Heart right ventricle (tissue), 16 donors: Measurements from ENCODE around the gene CDC45. TPM values are rescaled to one million over a fixed set of nuclear protein-coding genes. Genes with fewer than 3 reads are reported as not detected.

ENCODE experiments used
- ATAC-seq, 8 donors: fragments of 200-7000 bp; cut with Tn5 transposase; one replicate each; pipeline ENCODE4 v1.9.1; 2020; ENCODE audit warnings: mild to moderate bottlenecking in 8 of 8, moderate library complexity in 8 of 8, moderate number of reproducible peaks in 1 of 8
- DNase-seq, 2 donors: peaks; one replicate each; pipeline ENCODE4 v3.0.0-alpha.2; 2020
- H3K27ac ChIP-seq, 10 donors: fragments of 200-600 bp; sonication (generic) in 2 of 10; one replicate each; pipeline versions ENCODE4 v1.5.0 to v1.8.0; 2020 to 2022; ENCODE audit warnings: mild to moderate bottlenecking in 3 of 10
- H3K27me3 ChIP-seq, 7 donors: fragments of 200-600 bp; one replicate each; pipeline ENCODE4 v1.8.0; 2021 to 2022; ENCODE audit warnings: mild to moderate bottlenecking in 2 of 7
- H3K36me3 ChIP-seq, 9 donors: fragments of 200-600 bp; sonication (generic) in 1 of 9; one replicate each; pipeline versions ENCODE4 v1.5.0 to v1.8.0; 2020 to 2022; ENCODE audit warnings: mild to moderate bottlenecking in 2 of 9
- H3K4me1 ChIP-seq, 9 donors: fragments of 200-600 bp; sonication (generic) in 1 of 9; one replicate each; pipeline versions ENCODE4 v1.5.0 to v1.8.0; 2020 to 2022; ENCODE audit warnings: mild to moderate bottlenecking in 4 of 9
- H3K4me3 ChIP-seq, 10 donors: fragments of 200-600 bp; sonication (generic) in 2 of 10; one replicate each; pipeline versions ENCODE4 v1.5.0 to v1.8.0; 2020 to 2022; ENCODE audit warnings: mild to moderate bottlenecking in 7 of 10, moderate library complexity in 2 of 10
- H3K9me3 ChIP-seq, 11 donors: fragments of 200-600 bp in 10 of 11; sonication (generic) in 2 of 11; one replicate each; pipeline versions ENCODE4 v1.5.0 to v1.8.0; 2013 to 2022; ENCODE audit warnings: mild to moderate bottlenecking in 2 of 11, control low read depth in 1 of 11, moderate library complexity in 1 of 11
- WGBS, 2 donors: extraction: QIAGEN DNeasy Blood & Tissue Kit; methylation state at CpG; one replicate each; pipeline ENCODE4 v1.1.7; 2013; ENCODE audit warnings: inconsistent platforms in 1 of 2; 5-methylcytosine and 5-hydroxymethylcytosine counted together
- intact Hi-C, 10 donors: fragments of 100-400 bp; cut with DNase I; formaldehyde crosslinking; loops; one replicate each; pipeline versions ENCODE4 v1.11.1 to v1.14.2; 2022
- polyA plus RNA-seq, 2 donors: library from polyadenylated mRNA; stranded (reverse); fragments of 200-250 nt; gene quantifications; one replicate each; pipeline ENCODE4 v1.2.3, GENCODE V29; 2013
- total RNA-seq, 10 donors: library from RNA; stranded (reverse); fragmentation: NEBNext Ultra II Directional in 3 of 10; extraction: Animal tissue kit (Norgen Biotek cat#: 25700) in 3 of 10; gene quantifications; one replicate each; pipeline versions ENCODE4 v1.2.1 to v1.2.4, GENCODE V29; 2021 to 2023
- TF ChIP-seq, protein P1 (sequence below), 9 donors: fragments of 200-600 bp; sonication (generic) in 2 of 9; IDR thresholded peaks; one replicate each; pipeline versions ENCODE4 v1.5.0 to v1.8.0; 2021 to 2022; ENCODE audit warnings: antibody characterized with exemption in 9 of 9, mild to moderate bottlenecking in 5 of 9, moderate library complexity in 1 of 9
- donor health status: Arrhythmogenic right ventricular cardiomyopathy.
- donor health status: ischemic (EF 13 %, LVEDD 7.1; RV severe dilation, severe dysfunction).
- donor health status: healthy with polysubstance abuse.
- donor health status: DM: no; HTN: yes; CAD: no.
- donor health status: DM: no; HTN: no; CAD: no.
- donor health status: ischemic (EF 25% LVEDD 6.9; RV normal size, moderate dysfunction).
- donor health status: ischemic (EF 25% LVEDD 5.7; RV mildly dilated, moderate dysfunction).
- donor health status: healthy.
- donor health status: DM: yes; HTN: yes; CAD: no.
- donor health status: Ischemic cardiomyopathy.
- donor health status: ischemic (EF 35%, LVEDD 5.7; RV mildly dilated, moderate dysfunction).
- donor health status: nonischemic (EF 11% LVEDD 7.7; RV severe dilation, severe dysfunction).
- donor health status: DM: yes; HTN: yes; CAD: no.
- donor health status: PGD.
- donor health status: ischemic (EF 29% LVEDD 5.4; RV normal size, mild dysfunction).
- donor health status: nonischemic (EF 23%, LVEDD 6.1; RV moderate dilation, normal function).

The CDC45 gene
- total and polyA plus RNA-seq, 12 donors: 0.15 to 3.4 (median 0.57) TPM; not detected in 4

DNA sequence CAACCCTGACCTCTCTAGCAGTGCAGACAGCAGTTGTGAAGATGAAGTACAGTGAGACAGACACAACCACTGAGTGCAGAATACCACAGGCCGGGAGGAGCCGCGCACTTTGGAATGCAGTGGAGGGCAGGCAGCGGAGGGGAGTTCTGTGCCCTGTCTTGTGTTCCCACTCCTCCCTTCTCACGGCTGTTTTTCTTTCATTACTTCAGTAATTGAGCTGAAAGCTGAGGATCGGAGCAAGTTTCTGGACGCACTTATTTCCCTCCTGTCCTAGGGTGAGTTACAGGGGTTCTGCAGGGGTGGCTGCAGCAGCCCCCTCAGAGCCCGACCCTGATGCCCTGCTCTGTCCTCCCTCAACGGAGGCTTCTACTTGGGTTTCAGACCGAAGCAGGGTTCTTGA is 38.9 kb downstream of the CDC45 start:
- 87 to 89% methylated on average over 10 of the region's 10 CpGs for WGBS, 2 donors
- no peak overlapping the region for H3K27ac ChIP-seq
- DNase-seq (no peak), ATAC-seq (peak in 1 of 8 donors; percentile 16)
- H3K4me1 ChIP-seq: peaks cover 0 to 35% (median 8%) of the 10 kb centered on the region in 9 donors
- intact Hi-C loops: no loop called here
- TF ChIP-seq, protein P1, sequence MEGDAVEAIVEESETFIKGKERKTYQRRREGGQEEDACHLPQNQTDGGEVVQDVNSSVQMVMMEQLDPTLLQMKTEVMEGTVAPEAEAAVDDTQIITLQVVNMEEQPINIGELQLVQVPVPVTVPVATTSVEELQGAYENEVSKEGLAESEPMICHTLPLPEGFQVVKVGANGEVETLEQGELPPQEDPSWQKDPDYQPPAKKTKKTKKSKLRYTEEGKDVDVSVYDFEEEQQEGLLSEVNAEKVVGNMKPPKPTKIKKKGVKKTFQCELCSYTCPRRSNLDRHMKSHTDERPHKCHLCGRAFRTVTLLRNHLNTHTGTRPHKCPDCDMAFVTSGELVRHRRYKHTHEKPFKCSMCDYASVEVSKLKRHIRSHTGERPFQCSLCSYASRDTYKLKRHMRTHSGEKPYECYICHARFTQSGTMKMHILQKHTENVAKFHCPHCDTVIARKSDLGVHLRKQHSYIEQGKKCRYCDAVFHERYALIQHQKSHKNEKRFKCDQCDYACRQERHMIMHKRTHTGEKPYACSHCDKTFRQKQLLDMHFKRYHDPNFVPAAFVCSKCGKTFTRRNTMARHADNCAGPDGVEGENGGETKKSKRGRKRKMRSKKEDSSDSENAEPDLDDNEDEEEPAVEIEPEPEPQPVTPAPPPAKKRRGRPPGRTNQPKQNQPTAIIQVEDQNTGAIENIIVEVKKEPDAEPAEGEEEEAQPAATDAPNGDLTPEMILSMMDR (IDR thresholded peaks at IDR 0.05): no peak
- H3K36me3 ChIP-seq: peaks cover 0 to 16% (median 0%) of the 10 kb centered on the region in 9 donors
- peaks cover 7 to 16% (median 9%) of the 10 kb centered on the region in 7 donors for H3K27me3 ChIP-seq
- H3K9me3 ChIP-seq: peaks cover 0 to 10% (median 0%) of the 10 kb centered on the region in 11 donors
- H3K4me3 ChIP-seq: no peak overlapping the region

DNA sequence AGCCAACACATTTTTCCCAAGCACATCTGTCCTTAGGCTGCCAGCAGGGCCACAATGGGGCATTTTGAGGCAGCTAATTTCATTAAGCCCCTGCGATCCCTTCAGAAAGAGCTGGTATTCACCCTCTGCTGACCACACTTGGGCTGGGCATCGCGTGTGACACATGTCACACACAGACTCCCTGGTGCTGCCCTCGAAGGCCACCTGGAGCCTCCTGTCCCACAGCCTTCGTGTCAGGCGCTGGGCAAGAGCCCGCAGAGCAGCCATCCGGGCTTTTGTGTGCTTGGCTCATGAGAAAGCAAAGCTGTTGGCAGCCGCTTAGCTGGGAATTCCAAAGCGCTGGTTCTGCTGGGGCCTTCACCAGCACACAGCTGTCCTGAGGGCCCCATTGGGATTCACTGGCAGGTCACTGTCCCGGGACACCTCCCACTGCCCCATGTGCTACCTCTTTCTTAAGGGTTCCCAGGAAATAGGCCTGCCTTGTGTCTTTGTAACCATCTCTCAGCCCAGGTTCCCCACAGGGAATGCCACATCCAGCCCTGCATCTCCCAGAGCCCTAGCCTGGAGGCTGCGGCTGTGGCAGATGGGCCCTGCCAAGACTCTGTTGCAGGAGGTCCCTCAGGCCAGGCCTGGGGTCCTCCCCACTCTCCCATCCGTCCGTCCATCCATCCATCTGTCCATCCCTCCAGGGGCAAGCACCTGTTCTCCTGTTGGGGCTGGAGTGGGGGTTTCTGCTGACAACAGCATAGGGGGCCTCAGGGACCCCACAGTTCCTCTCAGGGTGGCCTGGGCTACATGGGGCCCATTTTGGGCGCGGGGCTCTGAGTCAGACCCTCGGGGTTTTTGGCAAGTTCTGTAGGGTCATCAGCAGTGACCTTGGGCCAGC is 39.6 kb downstream of the CDC45 start:
- TF ChIP-seq, protein P1 (IDR thresholded peaks at IDR 0.05): no peak
- Histone ChIP-seq H3K4me3 (no peak overlapping the region), H3K36me3 (peaks cover 0 to 12% (median 0%) of the 10 kb centered on the region in 9 donors), H3K27me3 (peaks cover 13 to 22% (median 16%) of the 10 kb centered on the region in 7 donors), H3K27ac (peak overlapping the region in 2 of 10 donors; percentile 3 to 10), H3K9me3 (peaks cover 0 to 3% (median 0%) of the 10 kb centered on the region in 11 donors), H3K4me1 (peaks cover 0 to 42% (median 14%) of the 10 kb centered on the region in 9 donors)
- WGBS, 2 donors: 78 to 82% methylated on average over 17 of the region's 17 CpGs
- ATAC-seq (peak in 1 of 8 donors; percentile 9), DNase-seq (no peak)
- intact Hi-C loops: no loop called here

DNA sequence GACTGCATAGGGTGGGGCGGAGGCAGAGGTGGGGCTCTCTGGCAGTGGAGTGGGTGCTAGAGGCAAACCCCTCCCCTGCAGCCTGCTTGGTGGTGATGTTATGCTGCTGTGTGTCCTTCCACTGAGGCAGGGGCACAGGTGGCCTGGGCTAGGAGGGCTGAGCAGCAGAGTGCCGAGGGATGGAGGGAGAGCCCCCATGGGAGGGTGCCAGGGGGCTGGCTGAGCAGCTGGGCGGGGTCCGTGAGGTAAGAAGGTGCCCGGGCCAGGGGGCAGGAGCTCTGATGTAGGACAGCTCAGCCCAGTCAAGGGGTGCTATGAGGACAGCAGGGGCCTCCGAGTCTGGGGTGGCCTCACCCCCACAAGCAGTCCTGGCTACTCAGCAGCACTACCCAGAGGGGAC is 40.3 kb downstream of the CDC45 start:
- H3K4me3 ChIP-seq: peak overlapping the region in 3 of 10 donors; percentile 61 to 75 (median 70)
- intact Hi-C loops: loop anchor here in 6 of 10 donors (5.0 to 10.0 kb wide), 4 partner anchors 55 to 105 kb away; no protein-coding TSS in a partner anchor
- peaks cover 0 to 48% (median 20%) of the 10 kb centered on the region in 9 donors for H3K4me1 ChIP-seq
- ATAC-seq (peak in 2 of 8 donors; percentile 2 to 19), DNase-seq (no peak)
- H3K27ac ChIP-seq: peak overlapping the region in 3 of 10 donors; percentile 89 to 96 (median 90)
- WGBS, 2 donors: 80 to 92% methylated on average over 6 of the region's 6 CpGs
- no peaks in the 10 kb centered on the region for H3K9me3 ChIP-seq
- peaks cover 0 to 6% (median 0%) of the 10 kb centered on the region in 9 donors for H3K36me3 ChIP-seq
- H3K27me3 ChIP-seq: peaks cover 13 to 29% (median 23%) of the 10 kb centered on the region in 7 donors
- TF ChIP-seq, protein P1 (IDR thresholded peaks at IDR 0.05): no peak

DNA sequence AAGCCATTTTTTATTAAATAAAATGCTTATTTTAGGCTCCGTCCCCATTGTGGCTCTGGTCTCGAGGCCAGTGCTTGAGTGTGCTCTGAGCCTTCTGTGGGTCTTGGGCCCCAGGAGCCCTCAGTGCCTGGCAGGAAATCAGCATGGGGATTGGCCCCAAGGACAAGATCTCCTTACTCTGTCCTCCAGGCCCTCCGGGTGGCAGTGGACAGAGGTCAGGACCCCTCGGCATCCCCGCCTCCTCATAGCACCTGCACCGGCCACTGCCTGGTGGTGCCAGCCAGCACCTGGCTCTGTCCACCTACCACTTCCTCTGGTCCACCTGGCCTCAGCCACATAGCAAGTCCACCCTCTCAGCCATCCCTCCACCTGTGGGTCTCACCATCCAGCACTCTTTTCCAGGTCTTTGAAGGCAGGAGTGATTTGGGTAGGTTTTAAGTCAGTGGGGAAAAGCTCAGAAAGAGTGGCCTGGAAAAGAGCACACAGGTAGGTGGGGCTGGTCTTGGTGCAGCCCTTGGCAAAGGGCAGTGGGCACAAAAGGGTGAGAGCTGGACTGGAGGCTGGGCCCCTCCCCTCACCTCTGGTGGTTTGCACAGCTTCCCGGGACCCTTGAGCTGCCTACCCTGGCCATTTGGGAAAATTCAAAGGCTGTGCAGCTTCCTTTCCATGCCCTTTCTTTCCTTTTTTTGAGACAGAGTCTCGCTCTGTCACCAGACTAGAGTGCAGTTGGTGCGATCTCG is 41.0 kb downstream of the CDC45 start:
- no peak for ATAC-seq
- Histone ChIP-seq H3K4me3 (peak overlapping the region in 9 of 10 donors; percentile 53 to 75 (median 60)), H3K36me3 (peaks cover 0 to 6% (median 0%) of the 10 kb centered on the region in 9 donors), H3K27me3 (peaks cover 13 to 37% (median 28%) of the 10 kb centered on the region in 7 donors), H3K4me1 (peaks cover 2 to 54% (median 20%) of the 10 kb centered on the region in 9 donors), H3K27ac (peak overlapping the region in 4 of 10 donors; percentile 89 to 97 (median 93)), H3K9me3 (no peaks in the 10 kb centered on the region)
- intact Hi-C loops: loop anchor here in 7 of 10 donors (1.0 to 10.0 kb wide), 5 partner anchors 54 to 104 kb away; no protein-coding TSS in a partner anchor
- no peak for DNase-seq
- WGBS, 2 donors: 78% methylated on average over 10 of the region's 10 CpGs
- TF ChIP-seq, protein P1 (IDR thresholded peaks at IDR 0.05): no peak
